ENCODE data around the gene FOXL3.

Gene FOXL3

GRCh38 chr7:288671-289101 is 1.3 kb upstream of the FOXL3 start:
- DNase-seq (ENCODE audit: low read depth, low spot score) = no peak
- H3K4me3 ChIP-seq (ENCODE audit: low read depth, low read length) = no peak overlapping the region
- in situ Hi-C loops (cut with HindIII; ENCODE audit: low sequenced_read_pairs) = no loop called here
- TF ChIP-seq CTCF (IDR thresholded peaks at IDR 0.05; ENCODE audit: low read depth, low read length) = no peak

GRCh38 chr7:289209-289755 is 688 bp upstream of the FOXL3 start:
- H3K4me3 ChIP-seq (ENCODE audit: low read depth, low read length) = no peak overlapping the region
- TF ChIP-seq CTCF (IDR thresholded peaks at IDR 0.05; ENCODE audit: low read depth, low read length) = no peak
- in situ Hi-C loops (cut with HindIII; ENCODE audit: low sequenced_read_pairs) = no loop called here
- DNase-seq (ENCODE audit: low read depth, low spot score) = no peak

- no peak for DNase-seq (ENCODE audit: low read depth, low spot score)
- no peak for TF ChIP-seq CTCF (IDR thresholded peaks at IDR 0.05; ENCODE audit: low read depth, low read length)
- in situ Hi-C loops (cut with HindIII; ENCODE audit: low sequenced_read_pairs) = no loop called here
- H3K4me3 ChIP-seq (ENCODE audit: low read depth, low read length) = no peak overlapping the region
These were observed 793 bp downstream of the FOXL3 start for GRCh38 chr7:290554-291372.

GRCh38 chr7:291373-292092 is 1.6 kb downstream of the FOXL3 start:
- in situ Hi-C loops (cut with HindIII; ENCODE audit: low sequenced_read_pairs) = no loop called here
- no peak overlapping the region for H3K4me3 ChIP-seq (ENCODE audit: low read depth, low read length)
- no peak for TF ChIP-seq CTCF (IDR thresholded peaks at IDR 0.05; ENCODE audit: low read depth, low read length)
- no peak for DNase-seq (ENCODE audit: low read depth, low spot score)

GRCh38 chr7:292226-292625 is 2.3 kb downstream of the FOXL3 start:
- DNase-seq (ENCODE audit: low read depth, low spot score) = no peak
- in situ Hi-C loops (cut with HindIII; ENCODE audit: low sequenced_read_pairs) = no loop called here
- no peak for TF ChIP-seq CTCF (IDR thresholded peaks at IDR 0.05; ENCODE audit: low read depth, low read length)
- H3K4me3 ChIP-seq (ENCODE audit: low read depth, low read length) = no peak overlapping the region

GRCh38 chr7:292826-293225 is 2.9 kb downstream of the FOXL3 start:
- no peak overlapping the region for H3K4me3 ChIP-seq (ENCODE audit: low read depth, low read length)
- no peak for TF ChIP-seq CTCF (IDR thresholded peaks at IDR 0.05; ENCODE audit: low read depth, low read length)
- DNase-seq (ENCODE audit: low read depth, low spot score) = no peak
- in situ Hi-C loops (cut with HindIII; ENCODE audit: low sequenced_read_pairs) = no loop called here

Data from astrocyte of the spinal cord (primary cell).